Spleen (tissue), 7 donors: ENCODE measurements around the gene SLC28A3.

ENCODE experiments used
- CTCF ChIP-seq, 11 experiments: fragments of 200-600 bp in 7 of 11; fragments of 450-650 bp in 4 of 11; sonication (generic) in 4 of 11; IDR thresholded peaks in 8 of 11; conservative IDR thresholded peaks in 3 of 11; 1 replicate in 7 of 11; 2 replicates in 4 of 11; pipeline versions ENCODE4 v1.4.0 to v1.8.0; 2016 to 2021; ENCODE audit warnings: antibody characterized with exemption in 11 of 11, inconsistent platforms in 4 of 11, mild to moderate bottlenecking in 1 of 11
- POLR2A ChIP-seq, 3 donors: fragments of 450-650 bp; IDR thresholded peaks; one replicate each; pipeline ENCODE4 v1.5.1; 2017; ENCODE audit warnings: antibody characterized with exemption in 3 of 3, mild to moderate bottlenecking in 1 of 3
- donor health status: DM: no; HTN: no; CAD: no; lungs with moderate emphysema.
- donor health status: DM: no; HTN: no; CAD: no.
- donor health status: DM: no; HTN: no; CAD: no.

DNA sequence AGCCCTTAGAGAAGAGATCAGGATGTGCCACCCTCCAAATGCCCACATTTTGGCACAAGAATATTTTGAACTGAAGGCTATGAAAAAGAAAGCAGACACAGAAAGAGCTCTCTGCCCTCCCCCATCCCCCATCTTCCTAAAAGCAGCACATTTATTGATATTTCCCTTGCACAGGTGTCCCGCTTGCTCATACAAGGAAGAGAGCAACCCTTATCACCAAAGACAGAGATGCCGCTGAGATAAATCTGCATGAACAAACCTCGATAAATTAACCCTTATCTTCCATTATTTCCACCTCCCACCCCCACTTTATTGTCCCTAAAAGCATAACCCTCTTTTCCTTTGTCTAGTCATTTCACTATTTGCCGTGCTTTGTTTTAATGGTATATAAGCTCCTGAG lies 1.8 kb downstream of the SLC28A3 start:
- TF ChIP-seq CTCF (IDR thresholded peaks at IDR 0.05 in 8 of 11, conservative IDR thresholded peaks at IDR 0.05 in 3 of 11) (no peak), POLR2A (IDR thresholded peaks at IDR 0.05) (no peak)
